Upper lobe of right lung (tissue), 1 donor: ENCODE data around the gene ULK1. TPM values are rescaled to one million over a fixed set of nuclear protein-coding genes. Genes with fewer than 3 reads are reported as not detected.
A peak's percentile ranks its signal among the peaks of the same experiment; 100 is the strongest.

ENCODE experiments used
- ATAC-seq: fragments of 200-7000 bp; cut with Tn5 transposase; one replicate; pipeline ENCODE4 v1.9.1; 2020; ENCODE audit warnings: mild to moderate bottlenecking, moderate library complexity
- DNase-seq: peaks from one replicate; pipeline ENCODE4 v3.0.0-alpha.2; 2020
- H3K27ac ChIP-seq: fragments of 200-600 bp; one replicate; pipeline ENCODE4 v1.8.0; 2022
- H3K27me3 ChIP-seq: fragments of 200-600 bp; one replicate; pipeline ENCODE4 v1.8.0; 2022; ENCODE audit warnings: mild to moderate bottlenecking
- H3K36me3 ChIP-seq: fragments of 200-600 bp; one replicate; pipeline ENCODE4 v1.8.0; 2022
- H3K4me1 ChIP-seq: fragments of 200-600 bp; one replicate; pipeline ENCODE4 v1.8.0; 2022
- H3K4me3 ChIP-seq: fragments of 200-600 bp; one replicate; pipeline ENCODE4 v1.8.0; 2022; ENCODE audit warnings: mild to moderate bottlenecking
- H3K9me3 ChIP-seq: fragments of 200-600 bp; one replicate; pipeline ENCODE4 v1.8.0; 2022
- CTCF ChIP-seq: fragments of 200-600 bp; IDR thresholded peaks from one replicate; pipeline ENCODE4 v1.8.0; 2022; ENCODE audit warnings: antibody characterized with exemption
- intact Hi-C: fragments of 100-400 bp; cut with DNase I; formaldehyde crosslinking; loops from one replicate; pipeline ENCODE4 v1.11.0; 2022
- total RNA-seq: library from RNA; stranded (reverse); fragmentation: NEBNext Ultra II Directional; extraction: Animal tissue kit (Norgen Biotek cat#: 25700); gene quantifications from one replicate; pipeline ENCODE4 v1.2.1, GENCODE V29; 2021
- donor health status: DM: no; HTN: yes; CAD: no; lungs with severe emphysema.

Gene ULK1
- total RNA-seq, 1 donor from 2014 or later, result 32.4 TPM

GRCh38 chr12:131902332-131903241 lies 8.2 kb downstream of the ULK1 start:
- TF ChIP-seq CTCF, result no peak
- Histone ChIP-seq H3K9me3 (no peaks in the 10 kb centered on the region), H3K36me3 (no peaks in the 10 kb centered on the region), H3K27ac (no peak overlapping the region), H3K4me3 (no peak overlapping the region), H3K27me3 (no peaks in the 10 kb centered on the region), H3K4me1 (peaks cover 23% of the 10 kb centered on the region)
- no peak for DNase-seq
- ATAC-seq, result peak; percentile 37
- intact Hi-C loops, result no loop called here

GRCh38 chr12:131903270-131904255 lies 9.1 kb downstream of the ULK1 start:
- H3K4me1 ChIP-seq, result peaks cover 23% of the 10 kb centered on the region
- DNase-seq (no peak), ATAC-seq (no peak)
- H3K36me3 ChIP-seq, result no peaks in the 10 kb centered on the region
- no peak overlapping the region for H3K27ac ChIP-seq
- no peak overlapping the region for H3K4me3 ChIP-seq
- no peak for TF ChIP-seq CTCF
- intact Hi-C loops, result no loop called here
- H3K9me3 ChIP-seq, result no peaks in the 10 kb centered on the region
- H3K27me3 ChIP-seq, result no peaks in the 10 kb centered on the region

GRCh38 chr12:131904346-131904745 lies 9.9 kb downstream of the ULK1 start:
- DNase-seq (no peak), ATAC-seq (no peak)
- Histone ChIP-seq H3K9me3 (no peaks in the 10 kb centered on the region), H3K4me1 (peaks cover 23% of the 10 kb centered on the region), H3K36me3 (peaks cover 8% of the 10 kb centered on the region), H3K27ac (no peak overlapping the region), H3K4me3 (no peak overlapping the region), H3K27me3 (no peaks in the 10 kb centered on the region)
- intact Hi-C loops, result no loop called here
- no peak for TF ChIP-seq CTCF

GRCh38 chr12:131905081-131905629 lies 10.7 kb downstream of the ULK1 start:
- peaks cover 16% of the 10 kb centered on the region for H3K36me3 ChIP-seq
- H3K4me3 ChIP-seq, result no peak overlapping the region
- no peak overlapping the region for H3K27ac ChIP-seq
- peaks cover 23% of the 10 kb centered on the region for H3K4me1 ChIP-seq
- TF ChIP-seq CTCF, result no peak
- H3K27me3 ChIP-seq, result no peaks in the 10 kb centered on the region
- H3K9me3 ChIP-seq, result no peaks in the 10 kb centered on the region
- ATAC-seq (no peak), DNase-seq (no peak)
- intact Hi-C loops, result no loop called here

GRCh38 chr12:131905630-131906091 lies 11.2 kb downstream of the ULK1 start:
- TF ChIP-seq CTCF, result no peak
- no peak for ATAC-seq
- H3K27me3 ChIP-seq, result no peaks in the 10 kb centered on the region
- no peak overlapping the region for H3K4me3 ChIP-seq
- peaks cover 21% of the 10 kb centered on the region for H3K36me3 ChIP-seq
- peaks cover 18% of the 10 kb centered on the region for H3K4me1 ChIP-seq
- no peak overlapping the region for H3K27ac ChIP-seq
- intact Hi-C loops, result no loop called here
- H3K9me3 ChIP-seq, result no peaks in the 10 kb centered on the region
- no peak for DNase-seq
